SU-DHL-6 (cell line): ENCODE data around the gene DYNLL1.

Experiments
- CTCF ChIP-seq: fragments of 200-600 bp; sonication (generic); IDR thresholded peaks from one replicate; pipeline ENCODE4 v1.5.1; 2017; ENCODE audit warnings: antibody characterized with exemption, mild to moderate bottlenecking, low read length, moderate library complexity; ENCODE audit not compliant: insufficient read depth, poor library complexity, severe bottlenecking
- EZH2phosphoT487 ChIP-seq: fragments of 200-600 bp; sonication (generic), shearing (Covaris generic); conservative IDR thresholded peaks from 2 replicates; pipeline ENCODE4 v1.6.1; 2018; ENCODE audit warnings: mild to moderate bottlenecking, antibody characterized with exemption, low read length, moderate library complexity, mixed read lengths

GRCh38 chr12:120466560-120467315 lies 29.2 kb upstream of the DYNLL1 start:
- TF ChIP-seq CTCF = peak; percentile 48
- no peak for TF ChIP-seq EZH2phosphoT487
